Measurements from ENCODE around the gene ENPP4.
"Not testable (repeated sequence)": the region's sequence is repeated elsewhere in the genome, so short reads cannot be mapped to it uniquely, and the experiment has no call there.

The ENPP4 gene

GRCh38 chr6:46134216-46134615, 4.4 kb downstream of the ENPP4 start:
- no peak for DNase-seq

GRCh38 chr6:46135176-46135575, 5.4 kb downstream of the ENPP4 start:
- DNase-seq, result no peak

GRCh38 chr6:46136831-46137230, 7.0 kb downstream of the ENPP4 start:
- DNase-seq, result no peak

- no peak for DNase-seq
Measured at GRCh38 chr6:46137387-46137786, 7.6 kb downstream of the ENPP4 start.

GRCh38 chr6:46138281-46138680, 8.5 kb downstream of the ENPP4 start:
- DNase-seq, result no peak

GRCh38 chr6:46144270-46144669, 14.5 kb downstream of the ENPP4 start:
- DNase-seq, result no peak

- not testable (repeated sequence) for DNase-seq
Measured at GRCh38 chr6:46149066-46149465, 19.3 kb downstream of the ENPP4 start.

- no peak for DNase-seq
Measured at GRCh38 chr6:46156701-46157100, 26.9 kb downstream of the ENPP4 start.

- no peak for DNase-seq
Measured at GRCh38 chr6:46159229-46159628, 29.4 kb downstream of the ENPP4 start.

GRCh38 chr6:46160102-46160501, 30.3 kb downstream of the ENPP4 start:
- DNase-seq, result no peak

GRCh38 chr6:46170357-46171289, 40.8 kb downstream of the ENPP4 start, which contains the start of gene ENPP5:
Gene ENPP5 (minus strand): TSS chr6:46170980. CDS start chr6:46168262, 2,718 bp downstream.
- DNase-seq, result no peak

GRCh38 chr6:46172176-46172575, 42.4 kb downstream of the ENPP4 start:
- no peak for DNase-seq

- DNase-seq, result no peak
Measured at GRCh38 chr6:46174904-46175303, 45.1 kb downstream of the ENPP4 start.

- no peak for DNase-seq
Measured at GRCh38 chr6:46175446-46175845, 45.7 kb downstream of the ENPP4 start.

GRCh38 chr6:46175976-46176375, 46.2 kb downstream of the ENPP4 start:
- no peak for DNase-seq

GRCh38 chr6:46184114-46184513, 54.3 kb downstream of the ENPP4 start:
- DNase-seq, result no peak

GRCh38 chr6:46186583-46186982, 56.8 kb downstream of the ENPP4 start:
- no peak for DNase-seq

GRCh38 chr6:46189726-46190125, 59.9 kb downstream of the ENPP4 start:
- no peak for DNase-seq

- no peak for DNase-seq
Measured at GRCh38 chr6:46190889-46191288, 61.1 kb downstream of the ENPP4 start.

- DNase-seq, result no peak
Measured at GRCh38 chr6:46191961-46192360, 62.2 kb downstream of the ENPP4 start.
